ENCODE measurements around the gene PACSIN2.
A peak's percentile ranks its signal among the peaks of the same experiment; 100 is the strongest.

DNA sequence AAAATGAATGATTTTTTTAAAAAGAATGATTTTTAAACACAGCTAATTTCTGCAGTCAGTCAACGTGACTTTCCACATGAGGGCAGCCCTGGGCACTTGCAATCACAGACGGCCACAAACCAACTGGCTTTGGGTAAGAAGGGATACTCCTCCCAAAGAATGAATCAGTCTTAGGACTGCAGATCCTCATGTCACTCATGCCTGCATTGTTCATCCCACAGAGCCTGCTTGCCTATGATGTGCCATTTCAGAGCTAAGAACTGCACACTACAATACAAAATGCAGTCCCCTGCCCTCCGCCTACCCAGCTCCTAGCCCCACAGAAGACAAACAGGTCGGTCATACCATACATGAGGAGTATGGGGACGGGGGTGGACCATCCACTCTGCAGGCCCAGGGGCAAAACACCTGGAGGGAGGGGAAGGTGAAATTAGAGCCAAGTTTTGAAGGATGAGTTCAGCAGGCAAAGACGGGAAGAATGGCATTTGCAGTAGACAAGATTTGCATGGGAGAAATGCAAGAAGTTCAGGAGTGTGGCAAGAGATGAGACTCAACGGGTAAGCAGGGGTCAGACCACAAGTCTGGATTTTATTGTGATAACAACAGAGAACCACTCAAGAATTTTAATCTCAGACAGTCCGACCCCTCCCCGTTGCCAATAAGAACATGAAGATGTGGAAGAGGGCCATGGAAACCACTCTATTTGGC lies 24.7 kb downstream of the PACSIN2 start:
- TF ChIP-seq, protein P1, sequence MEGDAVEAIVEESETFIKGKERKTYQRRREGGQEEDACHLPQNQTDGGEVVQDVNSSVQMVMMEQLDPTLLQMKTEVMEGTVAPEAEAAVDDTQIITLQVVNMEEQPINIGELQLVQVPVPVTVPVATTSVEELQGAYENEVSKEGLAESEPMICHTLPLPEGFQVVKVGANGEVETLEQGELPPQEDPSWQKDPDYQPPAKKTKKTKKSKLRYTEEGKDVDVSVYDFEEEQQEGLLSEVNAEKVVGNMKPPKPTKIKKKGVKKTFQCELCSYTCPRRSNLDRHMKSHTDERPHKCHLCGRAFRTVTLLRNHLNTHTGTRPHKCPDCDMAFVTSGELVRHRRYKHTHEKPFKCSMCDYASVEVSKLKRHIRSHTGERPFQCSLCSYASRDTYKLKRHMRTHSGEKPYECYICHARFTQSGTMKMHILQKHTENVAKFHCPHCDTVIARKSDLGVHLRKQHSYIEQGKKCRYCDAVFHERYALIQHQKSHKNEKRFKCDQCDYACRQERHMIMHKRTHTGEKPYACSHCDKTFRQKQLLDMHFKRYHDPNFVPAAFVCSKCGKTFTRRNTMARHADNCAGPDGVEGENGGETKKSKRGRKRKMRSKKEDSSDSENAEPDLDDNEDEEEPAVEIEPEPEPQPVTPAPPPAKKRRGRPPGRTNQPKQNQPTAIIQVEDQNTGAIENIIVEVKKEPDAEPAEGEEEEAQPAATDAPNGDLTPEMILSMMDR (IDR thresholded peaks at IDR 0.05), result peak in 2 of 4 experiments; percentile 37 to 40
- TF ChIP-seq POLR2AphosphoS5 (IDR thresholded peaks at IDR 0.05) (no peak), POLR2A (IDR thresholded peaks at IDR 0.05) (no peak)
